Measurements from ENCODE around the gene CDH10. TPM values are rescaled to one million over a fixed set of nuclear protein-coding genes. Genes with fewer than 3 reads are reported as not detected.

Gene CDH10
- total and polyA plus RNA-seq, 7 donors, result under 0.01 to 0.54 (median 0.24) TPM; not detected in 3

- peaks cover 0 to 6% (median 0%) of the 10 kb centered on the region in 4 donors for H3K4me1 ChIP-seq
- DNase-seq, result no peak
- WGBS, 2 donors, result 62 to 72% methylated on average over 3 of the region's 3 CpGs
- intact Hi-C loops (cut with DNase I), result no loop called here
- no peak overlapping the region for H3K4me3 ChIP-seq
- no peaks in the 10 kb centered on the region for H3K9me3 ChIP-seq
- H3K36me3 ChIP-seq, result no peaks in the 10 kb centered on the region
- H3K27ac ChIP-seq, result no peak overlapping the region
- TF ChIP-seq POLR2A (IDR thresholded peaks at IDR 0.05) (no peak), POLR2AphosphoS5 (IDR thresholded peaks at IDR 0.05) (no peak), CTCF (IDR thresholded peaks at IDR 0.05) (no peak), EP300 (IDR thresholded peaks at IDR 0.05) (no peak)
- peaks cover 0 to 14% (median 0%) of the 10 kb centered on the region in 3 donors for H3K27me3 ChIP-seq
These were observed 4.8 kb upstream of the CDH10 start for GRCh38 chr5:24649531-24649930.

GRCh38 chr5:24646915-24647314 lies 2.1 kb upstream of the CDH10 start:
- no peak for TF ChIP-seq POLR2A (IDR thresholded peaks at IDR 0.05)
- no peak for TF ChIP-seq CTCF (IDR thresholded peaks at IDR 0.05)
- no peak for TF ChIP-seq EP300 (IDR thresholded peaks at IDR 0.05)
- no peak for TF ChIP-seq POLR2AphosphoS5 (IDR thresholded peaks at IDR 0.05)
- H3K4me3 ChIP-seq, result no peak overlapping the region
- DNase-seq, result no peak
- no peaks in the 10 kb centered on the region for H3K36me3 ChIP-seq
- no peak overlapping the region for H3K27ac ChIP-seq
- intact Hi-C loops (cut with DNase I), result no loop called here
- 43 to 66% methylated on average over 1 of the region's 1 CpG for WGBS, 2 donors
- no peaks in the 10 kb centered on the region for H3K9me3 ChIP-seq
- peaks cover 0 to 7% (median 0%) of the 10 kb centered on the region in 4 donors for H3K4me1 ChIP-seq
- peaks cover 0 to 19% (median 0%) of the 10 kb centered on the region in 3 donors for H3K27me3 ChIP-seq

- H3K27ac ChIP-seq, result no peak overlapping the region
- intact Hi-C loops (cut with DNase I), result no loop called here
- WGBS, 2 donors, result 44 to 62% methylated on average over 5 of the region's 5 CpGs
These were observed 705 bp upstream of the CDH10 start for GRCh38 chr5:24645483-24645882.

GRCh38 chr5:24643880-24644279 lies 898 bp downstream of the CDH10 start:
- Histone ChIP-seq H3K27ac (no peak overlapping the region), H3K36me3 (no peaks in the 10 kb centered on the region), H3K4me1 (peaks cover 0 to 7% (median 0%) of the 10 kb centered on the region in 4 donors), H3K4me3 (no peak overlapping the region), H3K27me3 (peaks cover 0 to 20% (median 0%) of the 10 kb centered on the region in 3 donors), H3K9me3 (no peaks in the 10 kb centered on the region)
- 72 to 83% methylated on average over 2 of the region's 2 CpGs for WGBS, 2 donors
- TF ChIP-seq CTCF (IDR thresholded peaks at IDR 0.05), result no peak
- TF ChIP-seq POLR2AphosphoS5 (IDR thresholded peaks at IDR 0.05), result no peak
- TF ChIP-seq EP300 (IDR thresholded peaks at IDR 0.05), result no peak
- intact Hi-C loops (cut with DNase I), result no loop called here
- no peak for DNase-seq

More at GRCh38 chr5:24645483-24645882, 705 bp upstream of the CDH10 start:
- Histone ChIP-seq H3K36me3 (no peaks in the 10 kb centered on the region), H3K4me1 (peaks cover 0 to 7% (median 0%) of the 10 kb centered on the region in 4 donors), H3K27me3 (peaks cover 0 to 20% (median 0%) of the 10 kb centered on the region in 3 donors), H3K4me3 (no peak overlapping the region), H3K9me3 (no peaks in the 10 kb centered on the region)
- TF ChIP-seq POLR2A (IDR thresholded peaks at IDR 0.05) (no peak), POLR2AphosphoS5 (IDR thresholded peaks at IDR 0.05) (no peak), CTCF (IDR thresholded peaks at IDR 0.05) (no peak), EP300 (IDR thresholded peaks at IDR 0.05) (no peak)
- no peak for DNase-seq

- Histone ChIP-seq H3K4me3 (no peak overlapping the region), H3K27ac (no peak overlapping the region), H3K4me1 (peaks cover 0 to 7% (median 0%) of the 10 kb centered on the region in 4 donors), H3K9me3 (no peaks in the 10 kb centered on the region), H3K36me3 (no peaks in the 10 kb centered on the region), H3K27me3 (peaks cover 0 to 20% (median 0%) of the 10 kb centered on the region in 3 donors)
- TF ChIP-seq CTCF (IDR thresholded peaks at IDR 0.05), result no peak
- TF ChIP-seq POLR2AphosphoS5 (IDR thresholded peaks at IDR 0.05), result no peak
- TF ChIP-seq EP300 (IDR thresholded peaks at IDR 0.05), result no peak
- WGBS, 2 donors, result 45 to 56% methylated on average over 5 of the region's 5 CpGs
- DNase-seq, result no peak
- intact Hi-C loops (cut with DNase I), result no loop called here
These were observed 1.6 kb downstream of the CDH10 start for GRCh38 chr5:24643156-24643555.

Measured in sigmoid colon (tissue), 7 donors.